Epithelial cell of proximal tubule (primary cell): ENCODE measurements around the gene JRKL. TPM values are rescaled to one million over a fixed set of nuclear protein-coding genes. Genes with fewer than 3 reads are reported as not detected.
A peak's percentile ranks its signal among the peaks of the same experiment; 100 is the strongest.
"Not testable (repeated sequence)": the region's sequence is repeated elsewhere in the genome, so short reads cannot be mapped to it uniquely, and the experiment has no call there.

ENCODE experiments used
- DNase-seq: peaks from one replicate; pipeline ENCODE4 v3.0.0-alpha.2; 2011; ENCODE audit warnings: low read depth
- H3K4me3 ChIP-seq: 2 replicates; pipeline ENCODE4 v1.5.1; 2011; ENCODE audit warnings: low read depth, mild to moderate bottlenecking, low read length
- total RNA-seq: library from RNA; depleted of rRNA; stranded (reverse); fragments of >200 nt; gene quantifications from 2 replicates; pipeline ENCODE4 v1.2.3, GENCODE V29; 2015
- TF ChIP-seq, protein P1 (sequence below): conservative IDR thresholded peaks from 2 replicates; pipeline ENCODE4 v1.5.1; 2012; ENCODE audit warnings: low read depth, mild to moderate bottlenecking, low read length

Gene JRKL
- total RNA-seq, 1 donor from 2014 or later, result 7.0 TPM

GRCh38 chr11:96393753-96394348, 4.0 kb downstream of the JRKL start:
- TF ChIP-seq, protein P1, sequence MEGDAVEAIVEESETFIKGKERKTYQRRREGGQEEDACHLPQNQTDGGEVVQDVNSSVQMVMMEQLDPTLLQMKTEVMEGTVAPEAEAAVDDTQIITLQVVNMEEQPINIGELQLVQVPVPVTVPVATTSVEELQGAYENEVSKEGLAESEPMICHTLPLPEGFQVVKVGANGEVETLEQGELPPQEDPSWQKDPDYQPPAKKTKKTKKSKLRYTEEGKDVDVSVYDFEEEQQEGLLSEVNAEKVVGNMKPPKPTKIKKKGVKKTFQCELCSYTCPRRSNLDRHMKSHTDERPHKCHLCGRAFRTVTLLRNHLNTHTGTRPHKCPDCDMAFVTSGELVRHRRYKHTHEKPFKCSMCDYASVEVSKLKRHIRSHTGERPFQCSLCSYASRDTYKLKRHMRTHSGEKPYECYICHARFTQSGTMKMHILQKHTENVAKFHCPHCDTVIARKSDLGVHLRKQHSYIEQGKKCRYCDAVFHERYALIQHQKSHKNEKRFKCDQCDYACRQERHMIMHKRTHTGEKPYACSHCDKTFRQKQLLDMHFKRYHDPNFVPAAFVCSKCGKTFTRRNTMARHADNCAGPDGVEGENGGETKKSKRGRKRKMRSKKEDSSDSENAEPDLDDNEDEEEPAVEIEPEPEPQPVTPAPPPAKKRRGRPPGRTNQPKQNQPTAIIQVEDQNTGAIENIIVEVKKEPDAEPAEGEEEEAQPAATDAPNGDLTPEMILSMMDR, result peak; percentile 73
- peak; percentile 7 for DNase-seq
- H3K4me3 ChIP-seq, result no peak overlapping the region

- TF ChIP-seq, protein P1, result no peak
- no peak overlapping the region for H3K4me3 ChIP-seq
- DNase-seq, result no peak
These were observed 5.0 kb downstream of the JRKL start for GRCh38 chr11:96394773-96395172.

GRCh38 chr11:96396637-96397036, 6.8 kb downstream of the JRKL start:
- TF ChIP-seq, protein P1, result no peak
- no peak for DNase-seq
- no peak overlapping the region for H3K4me3 ChIP-seq

DNA sequence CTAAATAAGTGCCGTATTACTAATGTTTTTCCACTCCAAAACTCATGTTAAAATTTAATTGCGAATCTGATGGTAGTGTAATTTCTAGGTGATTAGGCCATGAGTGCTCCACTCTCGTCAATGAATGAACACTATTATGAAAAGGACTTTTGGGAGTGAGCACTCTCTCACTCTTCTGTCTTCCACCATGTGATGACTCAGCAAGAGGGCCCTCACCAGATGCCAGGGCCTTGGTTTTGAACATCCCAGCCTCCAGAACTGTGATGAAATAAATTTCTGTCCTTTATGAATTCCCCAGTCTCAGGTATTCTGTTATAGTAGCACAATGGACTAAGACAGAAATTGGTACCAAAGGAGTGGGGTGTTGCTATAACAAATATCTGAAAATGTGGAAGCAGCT, 8.1 kb downstream of the JRKL start:
- TF ChIP-seq, protein P1, result no peak
- no peak overlapping the region for H3K4me3 ChIP-seq
- no peak for DNase-seq

- TF ChIP-seq, protein P1, result no peak
- DNase-seq, result no peak
- no peak overlapping the region for H3K4me3 ChIP-seq
These were observed 10.9 kb downstream of the JRKL start for GRCh38 chr11:96400697-96401096.

DNA sequence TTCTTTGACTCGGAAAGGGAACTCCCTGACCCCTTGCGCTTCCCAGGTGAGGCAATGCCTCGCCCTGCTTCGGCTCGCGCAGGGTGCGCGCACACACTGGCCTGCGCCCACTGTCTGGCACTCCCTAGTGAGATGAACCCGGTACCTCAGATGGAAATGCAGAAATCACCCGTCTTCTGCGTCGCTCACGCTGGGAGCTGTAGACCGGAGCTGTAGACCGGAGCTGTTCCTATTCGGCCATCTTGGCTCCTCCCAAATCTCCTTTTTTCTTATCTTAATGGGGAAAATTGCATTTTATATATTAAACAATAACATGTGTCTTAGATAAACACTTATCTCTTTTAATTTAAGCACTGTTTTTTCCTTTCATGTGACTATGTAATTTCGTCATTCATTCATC, 21.6 kb downstream of the JRKL start:
- peak overlapping the region; percentile 2 for H3K4me3 ChIP-seq
- not testable (repeated sequence) for DNase-seq

- TF ChIP-seq, protein P1, result no peak
- DNase-seq, result no peak
- no peak overlapping the region for H3K4me3 ChIP-seq
These were observed 23.1 kb downstream of the JRKL start for GRCh38 chr11:96412761-96413381.
